Epithelial cell of proximal tubule (primary cell): ENCODE measurements around the gene MYL6. TPM values are rescaled to one million over a fixed set of nuclear protein-coding genes. Genes with fewer than 3 reads are reported as not detected.
A peak's percentile ranks its signal among the peaks of the same experiment; 100 is the strongest.

ENCODE experiments used
- DNase-seq: peaks from one replicate; pipeline ENCODE4 v3.0.0-alpha.2; 2011; ENCODE audit warnings: low read depth
- H3K4me3 ChIP-seq: 2 replicates; pipeline ENCODE4 v1.5.1; 2011; ENCODE audit warnings: low read depth, mild to moderate bottlenecking, low read length
- total RNA-seq: library from RNA; depleted of rRNA; stranded (reverse); fragments of >200 nt; gene quantifications from 2 replicates; pipeline ENCODE4 v1.2.3, GENCODE V29; 2015
- TF ChIP-seq, protein P1 (sequence below): conservative IDR thresholded peaks from 2 replicates; pipeline ENCODE4 v1.5.1; 2012; ENCODE audit warnings: low read depth, mild to moderate bottlenecking, low read length

MYL6 gene
- total RNA-seq, 1 donor from 2014 or later = 3,955 TPM

DNA sequence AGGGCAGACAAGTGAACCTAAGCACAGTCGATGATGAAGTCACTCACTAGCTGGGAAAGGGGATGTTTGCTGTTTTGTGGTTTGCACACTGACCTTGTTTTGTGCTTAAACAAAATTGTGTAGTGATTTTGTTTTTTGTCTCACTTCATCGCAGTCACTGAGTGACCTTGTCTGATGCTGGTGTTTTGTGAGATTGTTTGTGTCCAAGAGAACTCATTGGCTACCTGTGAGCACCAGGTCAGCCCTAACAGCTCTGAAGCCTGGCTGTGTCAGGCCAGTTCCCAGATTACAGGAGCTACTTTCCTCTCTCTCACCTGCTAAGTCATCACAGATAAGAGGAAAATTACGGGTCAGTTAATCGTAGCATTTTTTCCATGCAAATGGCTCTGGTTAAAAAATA is 34.0 kb upstream of the MYL6 start:
- no peak for DNase-seq
- no peak overlapping the region for H3K4me3 ChIP-seq
- TF ChIP-seq, protein P1, sequence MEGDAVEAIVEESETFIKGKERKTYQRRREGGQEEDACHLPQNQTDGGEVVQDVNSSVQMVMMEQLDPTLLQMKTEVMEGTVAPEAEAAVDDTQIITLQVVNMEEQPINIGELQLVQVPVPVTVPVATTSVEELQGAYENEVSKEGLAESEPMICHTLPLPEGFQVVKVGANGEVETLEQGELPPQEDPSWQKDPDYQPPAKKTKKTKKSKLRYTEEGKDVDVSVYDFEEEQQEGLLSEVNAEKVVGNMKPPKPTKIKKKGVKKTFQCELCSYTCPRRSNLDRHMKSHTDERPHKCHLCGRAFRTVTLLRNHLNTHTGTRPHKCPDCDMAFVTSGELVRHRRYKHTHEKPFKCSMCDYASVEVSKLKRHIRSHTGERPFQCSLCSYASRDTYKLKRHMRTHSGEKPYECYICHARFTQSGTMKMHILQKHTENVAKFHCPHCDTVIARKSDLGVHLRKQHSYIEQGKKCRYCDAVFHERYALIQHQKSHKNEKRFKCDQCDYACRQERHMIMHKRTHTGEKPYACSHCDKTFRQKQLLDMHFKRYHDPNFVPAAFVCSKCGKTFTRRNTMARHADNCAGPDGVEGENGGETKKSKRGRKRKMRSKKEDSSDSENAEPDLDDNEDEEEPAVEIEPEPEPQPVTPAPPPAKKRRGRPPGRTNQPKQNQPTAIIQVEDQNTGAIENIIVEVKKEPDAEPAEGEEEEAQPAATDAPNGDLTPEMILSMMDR = no peak

DNA sequence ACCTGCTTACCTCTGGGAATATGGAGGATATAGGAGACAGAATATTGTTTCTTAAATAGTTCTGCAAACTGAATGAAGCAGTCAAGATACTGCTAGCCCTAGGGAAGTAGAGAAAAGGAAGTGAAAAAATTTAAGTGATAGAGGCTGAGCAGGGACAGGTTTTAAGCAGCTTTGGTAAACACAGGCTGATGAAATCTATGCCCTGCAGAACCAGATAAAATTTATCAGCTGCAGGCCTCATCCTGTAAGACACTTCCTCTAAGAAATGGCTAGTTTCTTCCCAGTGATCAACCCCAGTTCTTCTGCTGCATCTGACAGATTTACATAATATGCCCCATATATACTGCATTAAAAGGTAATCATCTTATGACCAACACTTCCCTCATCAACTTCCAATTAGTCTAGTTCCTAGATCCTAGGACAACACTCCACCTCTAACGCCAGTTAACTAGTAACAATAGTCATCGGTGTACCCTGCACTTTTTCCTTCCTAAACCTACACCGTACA is 31.4 kb upstream of the MYL6 start:
- no peak overlapping the region for H3K4me3 ChIP-seq
- DNase-seq = no peak
- TF ChIP-seq, protein P1 = no peak

DNA sequence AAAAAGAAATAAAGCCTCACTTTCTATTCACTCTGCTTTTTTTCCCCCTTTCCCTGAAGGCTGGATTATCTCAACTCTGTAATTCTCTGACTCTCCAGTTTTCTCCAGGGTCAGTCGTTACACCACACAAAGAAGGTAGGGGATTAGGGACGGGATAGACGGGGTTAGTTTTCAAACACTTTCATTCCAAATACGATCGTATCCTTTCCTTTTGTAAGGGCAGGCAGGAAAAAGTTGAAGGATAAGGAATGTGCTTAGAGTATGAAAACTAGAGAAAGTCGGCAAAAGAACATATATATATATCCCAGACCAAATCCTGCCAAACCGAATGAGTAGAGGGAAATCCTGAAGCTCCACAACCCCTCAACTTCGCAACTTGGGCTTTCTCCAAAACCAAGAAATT is 30.7 kb upstream of the MYL6 start:
- TF ChIP-seq, protein P1 = no peak
- no peak for DNase-seq
- peak overlapping the region; percentile 57 for H3K4me3 ChIP-seq

DNA sequence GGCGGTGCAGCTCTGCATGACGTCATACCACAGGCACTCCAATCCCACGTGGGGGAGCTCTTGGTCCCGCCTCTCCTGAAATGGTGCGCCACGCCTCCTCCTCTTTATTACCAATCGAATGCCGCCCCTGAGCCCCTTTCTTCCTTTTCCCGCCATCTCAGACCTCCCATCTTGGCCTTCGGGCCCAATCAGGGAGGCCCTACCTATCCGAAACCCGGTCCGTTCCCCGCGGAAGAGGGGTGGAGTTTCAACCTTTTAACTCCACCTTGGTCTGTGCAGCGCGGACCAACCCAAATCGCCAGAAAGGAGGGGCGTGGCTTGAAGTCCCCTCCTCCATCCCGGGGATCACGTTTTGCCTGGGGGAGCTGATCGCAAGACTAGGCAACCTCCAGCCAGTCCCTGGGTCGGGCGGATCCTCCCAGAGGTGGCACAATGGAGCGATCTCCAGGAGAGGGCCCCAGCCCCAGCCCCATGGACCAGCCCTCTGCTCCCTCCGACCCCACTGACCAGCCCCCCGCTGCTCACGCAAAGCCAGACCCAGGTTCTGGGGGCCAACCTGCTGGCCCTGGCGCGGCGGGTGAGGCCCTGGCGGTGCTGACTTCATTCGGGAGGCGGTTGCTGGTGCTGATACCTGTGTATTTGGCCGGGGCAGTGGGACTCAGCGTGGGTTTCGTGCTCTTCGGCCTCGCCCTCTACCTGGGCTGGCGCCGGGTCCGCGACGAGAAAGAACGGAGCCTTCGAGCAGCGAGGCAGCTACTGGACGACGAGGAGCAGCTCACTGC is 30.1 kb upstream of the MYL6 start, which contains the start of gene ESYT1:
Gene ESYT1, plus strand, starts transcription at position 380 of the 782 bp plus-strand sequence. Its CDS starts 53 bp downstream, at position 433.
- DNase-seq = peak; percentile 96
- peak within 1 kb of the TSS; percentile 79 for H3K4me3 ChIP-seq
- TF ChIP-seq, protein P1 = no peak

DNA sequence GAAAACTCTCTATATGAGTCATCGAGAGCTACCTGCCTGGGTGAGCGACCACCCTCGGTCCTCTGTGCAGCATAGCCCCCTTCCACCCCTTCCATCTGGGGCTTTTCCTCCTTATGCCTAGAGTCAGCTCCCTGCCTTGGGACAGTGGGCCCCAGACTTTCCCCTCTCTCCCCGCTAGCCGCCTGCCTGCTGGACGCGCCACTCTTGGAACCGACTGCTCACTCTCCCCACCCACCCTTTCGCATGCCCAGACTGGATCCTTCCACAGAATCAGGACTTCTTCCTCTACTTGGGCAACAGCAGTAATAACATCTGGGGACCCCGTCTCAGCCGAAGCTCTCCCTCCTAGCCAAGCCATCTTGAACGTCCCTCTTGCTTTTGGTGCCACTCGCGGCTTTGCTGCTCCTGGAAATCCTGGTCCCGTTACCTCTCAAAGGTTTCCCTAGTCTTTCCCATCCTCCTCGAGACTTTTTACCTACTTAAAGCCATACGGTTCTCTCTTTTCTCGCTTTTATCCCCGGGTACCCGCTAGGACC is 29.4 kb upstream of the MYL6 start:
- TF ChIP-seq, protein P1 = no peak
- peak overlapping the region; percentile 79 for H3K4me3 ChIP-seq
- no peak for DNase-seq

DNA sequence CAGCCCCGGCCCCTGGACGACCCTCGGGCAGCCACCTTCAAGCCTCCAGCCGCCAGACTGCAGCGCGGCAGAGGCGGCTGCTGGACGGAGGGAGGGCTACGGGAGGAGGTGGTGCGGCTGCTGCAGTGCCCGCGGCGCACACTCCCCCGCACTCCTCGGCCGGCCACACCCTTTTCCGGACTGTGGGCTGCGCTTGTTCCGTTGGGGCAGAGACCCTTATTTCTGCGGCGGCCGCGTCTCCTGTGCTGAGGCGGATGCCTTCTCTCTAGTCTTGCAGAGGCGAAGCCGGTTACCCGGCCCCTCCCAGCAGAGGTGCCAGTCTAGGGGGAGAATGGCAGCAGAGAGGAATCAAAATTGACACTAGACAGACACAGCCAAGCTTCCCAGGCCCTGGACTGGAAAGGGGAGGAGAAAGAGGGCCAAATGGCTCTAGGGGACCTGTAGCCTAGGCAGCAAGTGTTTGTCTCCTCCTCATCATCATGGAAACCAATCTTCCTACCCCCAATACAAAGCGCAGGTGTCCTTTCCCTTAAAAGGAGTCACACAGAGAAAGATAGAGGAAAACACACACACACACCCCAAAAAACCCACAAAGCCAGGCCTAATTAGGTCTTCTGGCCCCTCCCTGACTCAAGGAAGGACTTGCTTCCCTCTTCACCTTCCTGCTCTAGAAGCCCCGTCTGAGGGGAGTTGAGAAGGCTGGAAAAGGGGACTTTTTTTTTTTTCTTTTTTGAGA is 28.8 kb upstream of the MYL6 start:
- H3K4me3 ChIP-seq = peak overlapping the region; percentile 79
- DNase-seq = no peak
- TF ChIP-seq, protein P1 = no peak
